Putamen (tissue), 1 donor: ENCODE results near the gene HLA-A.
"Not testable (repeated sequence)": the region's sequence is repeated elsewhere in the genome, so short reads cannot be mapped to it uniquely, and the experiment has no call there.

Experiments
- DNase-seq: peaks from one replicate; pipeline ENCODE4 v3.0.0-alpha.2; 2016; ENCODE audit warnings: low spot score

HLA-A gene

DNA sequence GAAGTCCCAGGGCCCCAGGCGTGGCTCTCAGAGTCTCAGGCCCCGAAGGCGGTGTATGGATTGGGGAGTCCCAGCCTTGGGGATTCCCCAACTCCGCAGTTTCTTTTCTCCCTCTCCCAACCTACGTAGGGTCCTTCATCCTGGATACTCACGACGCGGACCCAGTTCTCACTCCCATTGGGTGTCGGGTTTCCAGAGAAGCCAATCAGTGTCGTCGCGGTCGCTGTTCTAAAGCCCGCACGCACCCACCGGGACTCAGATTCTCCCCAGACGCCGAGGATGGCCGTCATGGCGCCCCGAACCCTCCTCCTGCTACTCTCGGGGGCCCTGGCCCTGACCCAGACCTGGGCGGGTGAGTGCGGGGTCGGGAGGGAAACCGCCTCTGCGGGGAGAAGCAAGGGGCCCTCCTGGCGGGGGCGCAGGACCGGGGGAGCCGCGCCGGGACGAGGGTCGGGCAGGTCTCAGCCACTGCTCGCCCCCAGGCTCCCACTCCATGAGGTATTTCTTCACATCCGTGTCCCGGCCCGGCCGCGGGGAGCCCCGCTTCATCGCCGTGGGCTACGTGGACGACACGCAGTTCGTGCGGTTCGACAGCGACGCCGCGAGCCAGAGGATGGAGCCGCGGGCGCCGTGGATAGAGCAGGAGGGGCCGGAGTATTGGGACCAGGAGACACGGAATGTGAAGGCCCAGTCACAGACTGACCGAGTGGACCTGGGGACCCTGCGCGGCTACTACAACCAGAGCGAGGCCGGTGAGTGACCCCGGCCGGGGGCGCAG is at the start of gene HLA-A:
TSS of gene HLA-A (plus strand) at position 258 of the 778 bp plus-strand sequence. CDS start at position 280, 22 bp downstream.
- peak; percentile 91 for DNase-seq

DNA sequence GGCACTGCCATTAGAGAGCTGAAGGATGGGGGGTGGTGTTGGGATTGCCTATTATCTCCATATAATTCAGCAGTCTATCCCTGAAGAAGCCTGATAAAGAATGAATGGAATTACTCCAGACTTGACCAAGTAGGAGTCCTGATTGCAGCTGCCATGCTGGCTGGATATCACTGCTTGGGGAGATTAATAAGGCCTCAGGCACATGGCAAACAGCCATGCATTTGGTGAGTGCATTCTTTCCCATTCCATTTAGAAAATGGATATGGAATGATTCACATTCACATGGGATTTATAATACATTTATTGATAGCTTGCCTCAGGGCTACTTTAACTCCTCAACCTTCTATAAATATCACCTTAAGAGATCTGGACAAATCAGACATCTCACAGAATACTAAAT is 49.6 kb upstream of the HLA-A start:
- DNase-seq: no peak

DNA sequence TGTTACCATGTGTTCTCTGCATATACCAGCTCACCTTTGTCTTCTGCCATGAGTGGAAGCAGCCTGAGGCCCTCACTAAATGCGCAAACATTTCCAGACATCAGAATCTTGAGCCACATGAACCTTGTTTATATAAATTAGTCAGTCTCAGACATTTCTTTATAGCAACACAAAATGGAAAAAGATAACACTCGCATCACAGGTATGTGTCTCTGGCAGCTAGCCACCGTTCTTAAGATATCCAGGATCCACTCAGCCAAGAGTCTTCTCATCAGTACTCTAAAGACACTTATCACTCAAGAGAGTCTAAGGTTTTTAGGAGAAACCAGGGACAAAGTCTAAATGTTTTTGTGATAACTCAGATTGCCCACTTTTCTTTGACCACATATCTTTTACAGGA is 43.1 kb upstream of the HLA-A start:
- no peak for DNase-seq

DNA sequence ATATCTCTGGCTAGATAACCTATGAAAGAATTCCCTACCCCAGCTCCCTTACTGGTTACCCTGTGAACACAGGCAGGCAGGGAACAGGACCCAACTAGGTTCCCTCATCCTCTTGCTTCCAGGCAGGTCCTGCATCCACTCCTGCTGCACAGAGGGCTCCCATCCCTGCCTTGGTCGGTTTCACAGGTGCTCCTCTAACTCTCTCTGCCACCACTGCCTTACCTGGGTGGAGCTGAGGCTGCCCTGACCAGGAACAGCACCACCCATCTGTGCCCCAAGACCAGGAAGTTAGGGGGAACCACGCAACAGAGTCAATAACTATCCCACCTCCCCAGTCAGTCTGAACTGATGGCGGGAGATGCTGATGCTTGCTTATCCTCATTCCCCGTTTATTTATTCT is 37.0 kb upstream of the HLA-A start:
- DNase-seq: no peak

DNA sequence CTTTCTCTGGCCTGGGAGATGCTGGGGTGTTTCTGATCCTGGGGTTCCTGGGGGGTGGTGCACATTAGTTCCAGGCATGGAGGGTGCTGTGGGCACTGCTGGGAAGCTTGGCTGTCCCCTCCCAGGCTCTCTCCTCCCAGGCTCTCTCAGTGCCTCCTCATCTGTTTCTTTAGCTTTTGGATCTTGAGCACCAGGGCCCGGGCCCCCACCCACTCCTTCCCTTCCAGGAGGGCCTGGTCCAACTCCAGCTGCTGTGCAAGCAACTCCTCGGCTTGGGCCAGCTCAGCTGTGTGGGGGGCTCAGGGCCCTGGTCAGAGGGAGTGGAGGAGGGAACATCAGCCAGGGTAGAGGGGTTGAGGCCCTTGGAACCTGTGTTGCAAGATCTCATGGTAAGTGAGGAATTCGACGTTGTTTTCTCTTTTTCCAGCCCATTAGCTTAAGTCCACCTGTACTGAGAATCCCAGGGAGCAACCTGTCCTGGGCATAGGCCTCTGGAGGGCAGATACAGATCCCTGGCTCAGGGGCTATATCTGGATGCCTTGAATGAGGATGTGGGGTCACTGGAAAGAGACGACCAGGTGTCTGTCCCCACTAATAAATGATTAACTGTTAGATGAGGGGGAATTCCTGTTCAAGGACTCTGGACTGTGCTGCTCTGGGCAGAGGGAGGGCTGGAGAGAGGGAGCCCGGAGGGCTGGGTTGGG is 34.5 kb upstream of the HLA-A start:
- no peak for DNase-seq

DNA sequence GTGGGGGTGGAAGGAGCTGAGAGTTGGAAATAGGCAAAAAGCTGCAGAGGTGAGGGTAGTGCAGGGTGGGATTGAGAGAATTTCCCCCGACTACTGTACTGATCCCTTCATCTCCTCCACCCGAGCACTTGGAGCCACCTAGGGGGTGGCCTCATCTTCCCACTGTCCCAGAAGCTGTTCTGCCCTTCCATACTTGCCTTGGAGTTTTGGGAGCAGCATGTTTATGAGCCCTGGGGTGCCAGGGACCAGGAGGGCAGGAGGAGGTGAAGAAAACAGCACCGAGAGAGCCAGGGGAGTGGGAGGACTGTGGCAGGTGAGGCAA is 34.0 kb upstream of the HLA-A start:
- DNase-seq: no peak

DNA sequence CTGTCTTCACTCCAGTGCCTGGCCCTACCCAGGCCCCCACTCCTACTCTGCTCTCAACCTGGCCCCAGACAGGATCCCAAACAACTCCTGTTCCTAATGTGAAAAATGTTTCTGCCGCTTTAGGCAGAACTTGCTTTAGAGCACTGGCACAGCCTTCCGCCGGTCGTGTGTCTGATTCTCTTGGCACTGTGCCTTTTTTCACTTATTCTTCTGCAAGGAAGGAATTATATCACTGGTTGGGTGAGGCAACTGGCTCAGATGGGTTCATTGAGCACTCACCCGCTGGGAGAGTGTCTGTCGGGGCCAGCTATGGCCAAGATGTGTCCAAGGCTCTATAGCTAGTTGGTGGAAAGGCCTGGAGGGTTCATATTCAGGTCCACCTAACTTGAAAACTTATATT is 33.6 kb upstream of the HLA-A start:
- no peak for DNase-seq

DNA sequence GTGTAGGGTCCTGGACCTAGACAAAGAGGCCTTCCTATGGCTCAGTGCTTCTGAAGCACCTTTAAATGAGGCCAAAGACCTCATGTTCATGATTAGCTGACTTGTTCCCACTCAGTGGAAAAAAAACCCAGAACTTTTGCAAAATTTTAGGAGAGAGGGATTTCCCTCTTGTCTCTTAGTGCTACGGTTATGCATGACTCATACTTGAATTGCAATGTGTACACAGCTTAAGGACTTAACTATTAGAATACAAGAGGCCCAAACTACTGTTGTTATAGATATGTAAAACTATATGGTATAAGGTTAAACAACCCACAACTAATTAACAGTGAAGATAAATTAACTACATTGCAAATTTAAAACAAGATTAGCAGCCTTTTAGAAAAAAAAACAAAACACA is 32.3 kb upstream of the HLA-A start:
- no peak for DNase-seq

DNA sequence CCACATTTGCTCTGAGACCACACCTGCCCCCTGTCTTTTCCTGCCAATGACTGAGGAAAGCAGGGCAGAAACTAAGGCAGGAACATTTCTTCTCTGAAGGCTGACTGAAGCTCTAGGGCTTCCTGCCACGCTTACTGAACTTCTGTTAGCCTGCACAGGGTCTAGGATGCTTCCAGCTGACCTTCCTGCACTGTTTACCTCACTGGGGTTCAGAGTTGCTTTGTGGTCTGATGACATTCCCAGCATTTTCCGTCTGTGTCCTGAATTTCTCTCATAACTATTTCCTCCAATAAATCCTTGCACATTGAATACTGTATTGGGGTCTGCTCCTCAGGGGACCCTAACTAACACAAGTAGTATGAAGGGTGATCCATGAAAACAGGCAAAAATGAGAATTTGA is 29.5 kb upstream of the HLA-A start:
- DNase-seq: no peak

DNA sequence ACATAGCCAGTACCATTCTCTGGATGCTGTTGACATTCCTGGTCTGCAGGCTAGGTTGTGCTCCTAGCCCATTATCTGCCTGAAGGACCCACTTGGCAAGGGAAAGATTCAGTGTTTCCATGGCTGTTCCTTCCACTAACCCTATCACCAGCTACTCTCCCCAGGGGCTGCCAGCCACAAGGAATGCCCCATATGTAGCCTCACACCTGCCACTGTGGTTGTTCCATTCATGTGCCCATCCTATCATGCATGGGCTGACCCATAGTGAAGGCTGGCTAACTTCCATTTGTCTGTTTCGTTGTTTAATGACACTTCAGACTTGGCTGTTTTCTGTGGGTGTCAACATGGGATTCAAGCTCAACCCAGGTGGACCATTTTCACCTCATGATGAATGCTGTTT is 25.6 kb upstream of the HLA-A start:
- DNase-seq: no peak

DNA sequence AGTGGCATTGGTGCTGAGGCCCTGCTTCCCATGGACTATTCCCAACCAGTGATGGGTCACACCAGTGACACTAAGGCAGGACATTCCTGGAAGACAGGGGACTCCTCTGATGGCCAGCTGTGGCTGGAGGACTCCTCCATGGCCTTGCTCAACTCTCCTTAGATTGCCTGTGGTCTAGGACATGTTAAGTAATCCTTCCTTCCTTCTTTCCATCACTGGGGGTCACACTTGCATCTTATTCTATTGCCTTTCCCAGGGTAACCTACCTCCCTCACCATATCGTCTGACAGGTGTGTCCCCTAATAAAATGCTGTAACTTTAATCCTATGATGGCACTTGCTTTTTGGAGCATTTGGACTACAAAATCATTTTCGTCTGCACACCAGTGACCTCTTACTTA is 24.5 kb upstream of the HLA-A start:
- no peak for DNase-seq

DNA sequence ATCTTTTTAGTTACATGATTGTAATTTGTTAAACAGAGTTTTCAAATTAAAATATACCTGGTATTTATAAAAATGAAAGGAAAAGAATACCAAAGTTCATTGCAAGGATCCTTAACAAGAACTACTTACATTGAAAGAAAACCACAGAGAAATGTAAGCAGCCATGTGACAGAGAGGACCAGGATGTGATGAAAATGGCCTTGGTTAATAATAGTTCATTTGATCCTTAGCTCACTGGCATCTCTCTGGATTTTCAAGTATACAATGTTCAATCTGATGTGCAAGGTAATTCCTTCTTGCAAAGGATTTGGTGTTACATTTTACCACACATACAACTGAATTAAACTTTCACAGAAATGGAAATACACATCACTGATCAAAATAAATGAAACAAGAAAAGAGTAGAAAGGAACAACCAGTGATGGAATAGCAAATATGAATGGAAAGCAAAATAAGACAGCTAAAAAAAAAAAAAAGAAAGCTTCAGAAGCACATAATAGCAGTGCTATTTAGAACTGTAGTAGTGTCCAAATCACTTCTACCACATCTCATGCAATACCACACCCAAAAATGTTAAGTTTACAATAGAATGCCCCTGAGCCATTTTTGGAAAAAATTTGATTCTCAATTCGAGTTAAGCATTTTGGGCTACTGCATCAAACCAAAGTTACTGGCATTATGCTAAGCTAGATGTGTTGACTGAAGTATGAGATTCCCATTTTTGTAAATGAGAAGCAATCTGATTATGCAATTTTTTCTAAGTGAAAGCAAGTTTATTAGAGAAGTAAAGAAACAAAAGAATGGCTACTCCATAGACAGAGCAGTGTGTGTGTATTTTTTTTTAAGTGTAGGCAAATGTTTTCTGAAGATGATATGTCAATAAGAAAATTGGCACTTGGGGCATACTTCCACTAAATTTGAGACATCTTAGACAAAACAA is 22.6 kb upstream of the HLA-A start:
- no peak for DNase-seq

DNA sequence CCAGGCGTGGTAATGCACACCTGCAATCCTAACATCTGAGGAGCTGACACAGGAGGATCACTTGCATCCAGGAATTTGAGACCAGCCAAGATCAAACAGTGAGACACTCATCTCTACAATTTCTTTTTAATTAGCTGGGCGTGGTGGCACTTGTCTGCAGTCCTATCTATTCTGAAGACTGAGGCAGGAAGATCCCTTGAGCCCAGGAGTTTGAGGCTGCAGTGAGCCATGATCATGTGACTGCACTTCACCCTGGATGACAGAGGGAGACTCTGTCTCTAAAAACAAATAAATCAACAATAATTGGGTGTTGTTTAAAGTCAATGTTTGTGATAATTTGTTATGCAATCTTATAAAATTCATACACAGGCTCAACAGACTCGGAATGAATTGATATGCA is 18.0 kb upstream of the HLA-A start:
- no peak for DNase-seq

DNA sequence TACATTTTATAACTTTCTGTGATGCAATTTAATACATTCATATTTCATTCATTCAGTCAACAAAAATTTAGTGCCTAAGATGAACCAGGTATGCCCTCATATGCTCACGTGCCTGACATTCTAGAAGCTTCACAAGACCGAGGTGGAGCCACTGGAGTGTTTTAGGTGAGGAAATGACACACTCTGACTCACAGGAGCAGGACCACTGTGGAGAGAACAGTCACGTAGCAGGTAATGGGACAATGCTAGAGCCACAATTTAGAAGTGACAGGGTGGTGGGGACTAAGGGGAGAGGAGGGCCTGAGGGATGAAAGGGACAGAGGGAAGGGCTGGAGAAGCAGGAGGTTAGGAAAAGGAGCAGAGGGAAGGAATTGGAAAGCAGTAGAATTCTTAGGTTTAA is 17.6 kb upstream of the HLA-A start:
- no peak for DNase-seq

DNA sequence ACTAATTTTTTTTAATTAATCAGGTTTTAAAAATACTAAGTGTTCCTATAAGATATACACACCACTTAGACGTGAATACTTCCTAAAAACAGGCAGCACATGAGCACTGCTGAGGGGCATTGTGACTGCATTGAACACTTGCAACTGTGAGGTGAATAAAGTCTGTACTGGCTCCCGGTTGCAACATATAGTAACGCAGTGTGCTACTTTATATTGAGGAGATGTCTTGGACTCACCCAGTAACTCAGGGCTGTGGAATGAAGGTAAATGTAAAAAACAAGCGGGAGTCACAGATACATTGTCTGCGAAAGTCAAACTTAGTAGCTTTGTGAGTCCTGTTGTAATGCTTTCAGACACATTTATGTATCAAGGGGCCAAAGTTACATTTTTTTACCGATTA is 17.0 kb upstream of the HLA-A start:
- no peak for DNase-seq

DNA sequence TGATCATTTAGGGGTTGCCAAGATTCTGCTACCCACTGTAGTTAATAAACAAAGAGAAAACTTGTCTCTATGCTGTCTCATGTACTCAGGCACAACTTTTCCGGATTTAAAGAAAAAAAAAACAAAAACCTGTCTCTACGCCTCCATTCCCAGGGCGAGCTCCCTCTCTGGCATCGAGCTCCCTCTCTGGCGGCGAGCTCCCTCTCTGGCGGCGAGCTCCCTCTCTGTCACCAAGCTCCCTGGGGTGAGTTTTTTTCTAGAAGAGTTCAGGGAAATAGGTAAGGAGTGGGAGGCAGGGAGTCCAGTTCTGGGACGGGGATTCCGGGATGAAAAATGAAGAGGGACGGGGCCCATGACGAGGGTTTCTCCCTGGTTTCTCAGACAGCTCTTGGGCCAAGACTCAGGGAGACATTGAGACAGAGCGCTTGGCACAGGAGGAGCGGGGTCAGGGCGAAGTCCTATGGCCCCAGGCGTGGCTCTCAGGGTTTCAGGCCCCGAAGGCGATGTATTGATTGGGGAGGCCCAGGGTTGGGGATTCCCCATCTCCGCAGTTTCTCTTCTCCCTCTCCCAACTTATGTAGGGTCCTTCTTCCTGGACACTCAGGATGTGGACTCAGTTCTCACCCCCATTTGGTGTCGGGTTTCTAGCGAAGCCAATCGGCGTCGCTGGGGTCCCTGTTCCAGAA is 16.5 kb upstream of the HLA-A start:
- no peak for DNase-seq

DNA sequence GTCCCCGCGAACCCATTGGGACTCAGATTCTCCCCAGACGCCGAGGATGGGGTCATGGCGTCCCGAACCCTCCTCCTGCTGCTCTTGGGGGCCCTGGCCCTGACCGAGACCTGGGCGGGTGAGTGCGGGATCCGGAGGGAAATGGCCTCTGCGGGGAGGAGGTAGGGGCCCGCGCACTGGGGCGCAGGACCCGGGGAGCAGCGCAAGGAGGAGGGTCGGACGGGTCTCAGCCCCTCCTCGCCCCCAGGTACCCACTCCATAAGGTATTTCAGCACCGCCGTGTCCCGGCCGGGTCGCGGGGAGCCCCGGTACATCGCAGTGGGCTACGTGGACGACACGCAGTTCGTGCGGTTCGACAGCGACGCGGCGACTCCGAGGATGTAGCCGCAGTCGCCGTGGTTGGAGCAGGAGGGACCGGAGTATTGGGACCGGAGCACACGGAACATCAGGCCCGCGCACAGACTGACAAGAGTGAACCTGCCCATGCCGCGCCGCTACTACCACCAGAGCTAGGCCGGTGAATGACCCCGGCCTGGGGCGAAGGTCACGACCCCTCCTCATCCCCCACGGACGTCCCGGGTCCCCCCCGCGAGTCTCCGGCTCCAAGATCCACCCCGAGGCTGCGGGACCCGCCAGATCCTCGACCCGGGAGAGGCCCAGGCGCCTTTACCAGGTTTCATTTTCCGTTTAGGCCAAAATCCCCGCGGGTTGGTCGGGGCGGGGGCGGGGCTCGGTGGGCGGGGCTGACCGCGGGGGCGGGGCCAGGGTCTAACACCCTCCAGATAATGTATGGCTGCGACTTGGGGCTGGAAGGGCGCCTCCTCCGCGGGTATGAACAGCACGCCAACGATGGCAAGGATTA is 15.7 kb upstream of the HLA-A start:
- no peak for DNase-seq

DNA sequence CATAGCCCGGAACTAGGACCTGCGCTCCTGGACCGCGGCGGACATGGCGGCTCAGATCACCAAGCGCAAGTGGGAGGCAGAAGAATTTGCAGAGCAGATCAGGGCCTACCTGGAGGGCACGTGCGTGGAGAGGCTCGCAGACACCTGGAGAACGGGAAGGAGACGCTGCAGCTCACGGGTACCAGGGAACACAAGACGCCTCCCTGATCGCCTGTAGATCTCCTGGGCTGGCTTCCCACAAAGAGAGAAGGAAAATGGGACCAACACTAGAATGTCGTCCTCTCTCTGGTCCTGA is 15.1 kb upstream of the HLA-A start:
- DNase-seq: no peak

DNA sequence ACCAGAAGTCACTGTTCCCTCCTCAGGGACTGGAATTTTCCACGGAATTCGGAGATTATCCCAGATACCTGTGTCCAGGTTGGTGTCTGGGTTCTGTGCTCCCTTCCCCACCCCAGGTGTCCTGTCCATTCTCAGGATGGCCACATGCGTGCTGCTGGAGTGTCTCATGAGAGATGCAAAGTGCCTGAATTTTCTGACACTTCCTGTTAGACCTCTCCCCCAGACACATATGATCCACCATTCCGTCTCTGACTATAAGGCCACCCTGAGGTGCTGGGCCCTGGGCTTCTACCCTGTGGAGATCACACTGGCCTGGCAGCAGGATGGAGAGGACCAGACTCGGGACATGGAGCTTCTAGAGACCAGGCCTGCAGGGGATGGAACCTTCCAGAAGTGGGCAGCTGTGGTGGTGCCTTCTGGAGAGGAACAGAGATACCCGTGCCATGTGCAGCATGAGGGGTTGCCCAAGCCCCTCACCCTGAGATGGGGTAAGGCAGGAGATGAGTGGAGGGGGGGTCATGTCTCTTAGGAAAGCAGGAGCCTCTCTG is 14.4 kb upstream of the HLA-A start:
- DNase-seq: no peak

DNA sequence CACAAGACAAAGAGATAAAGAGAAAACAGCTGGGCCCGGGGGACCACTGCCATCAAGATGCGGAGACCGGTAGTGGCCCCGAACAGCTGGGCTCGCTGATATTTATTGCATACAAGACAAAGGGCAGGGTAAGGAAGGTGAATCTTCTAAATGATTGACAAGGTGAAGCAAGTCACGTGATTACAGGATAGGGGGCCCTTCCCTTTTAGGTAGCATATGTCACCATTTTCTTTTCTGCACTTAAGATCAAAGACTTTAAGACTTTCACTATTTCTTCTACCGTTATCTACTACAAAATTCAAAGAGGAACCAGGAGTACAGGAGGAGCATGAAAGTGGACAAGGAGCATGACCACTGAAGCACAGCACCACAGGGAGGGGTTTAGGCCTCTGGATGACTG is 12.3 kb upstream of the HLA-A start:
- not testable (repeated sequence) for DNase-seq

DNA sequence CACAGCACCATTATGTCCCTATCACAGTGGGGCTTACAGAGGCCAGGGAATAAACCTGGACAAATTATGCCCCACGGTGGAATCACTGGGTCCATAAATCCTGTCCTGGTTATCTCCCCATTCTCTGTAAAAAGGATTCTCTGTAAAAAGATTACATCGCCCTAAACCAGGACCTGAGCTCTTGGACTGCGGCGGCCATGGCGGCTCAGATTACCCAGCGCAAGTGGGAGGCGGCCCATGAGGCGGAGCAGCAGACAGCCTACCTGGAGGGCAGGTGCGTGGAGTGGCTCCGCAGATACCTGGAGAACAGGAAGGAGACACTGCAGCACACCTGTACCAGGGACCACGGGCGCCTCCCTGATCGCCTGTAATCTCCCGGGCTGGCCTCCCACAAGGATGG is 8.4 kb upstream of the HLA-A start:
- DNase-seq: no peak
